Ovary (tissue), 9 donors: Measurements from ENCODE around the gene RNF17. TPM values are rescaled to one million over a fixed set of nuclear protein-coding genes. Genes with fewer than 3 reads are reported as not detected.

Source experiments
- DNase-seq, 5 donors: peaks; one replicate each; pipeline ENCODE4 v3.0.0-alpha.2; 2019 to 2020
- H3K27ac ChIP-seq, 2 donors: fragments of 200-600 bp; one replicate each; pipeline versions ENCODE4 v1.5.1 to v1.8.0; 2019 to 2022
- H3K27me3 ChIP-seq: fragments of 200-600 bp; one replicate; pipeline ENCODE4 v1.8.0; 2022
- H3K36me3 ChIP-seq: fragments of 200-600 bp; sonication (generic); one replicate; pipeline ENCODE4 v1.5.1; 2019
- H3K4me1 ChIP-seq: one replicate; pipeline ENCODE4 v1.8.1; 2013; ENCODE audit warnings: mild to moderate bottlenecking, moderate library complexity; ENCODE audit not compliant: insufficient read depth
- H3K4me3 ChIP-seq: fragments of 200-600 bp; sonication (generic); one replicate; pipeline ENCODE4 v1.5.1; 2017
- H3K9me3 ChIP-seq, 2 donors: fragments of 200-600 bp in 1 of 2; sonication (generic) in 1 of 2; one replicate each; pipeline versions ENCODE4 v1.5.1 to v1.8.1; 2013 to 2019; ENCODE audit warnings: mild to moderate bottlenecking in 1 of 2, moderate library complexity in 1 of 2
- EP300 ChIP-seq: sonication (generic); formaldehyde crosslinking; IDR thresholded peaks from one replicate; pipeline ENCODE4 v1.6.1; 2017; ENCODE audit warnings: antibody characterized with exemption
- POLR2A ChIP-seq: fragments of 450-650 bp; IDR thresholded peaks from one replicate; pipeline ENCODE4 v1.6.1; 2017; ENCODE audit warnings: antibody characterized with exemption, mild to moderate bottlenecking, moderate library complexity
- WGBS, 3 donors: extraction: QIAGEN DNeasy Blood & Tissue Kit in 1 of 3; methylation state at CpG; one replicate each; pipeline versions ENCODE4 v1.1.5 to v1.1.7; 2013 to 2017; 5-methylcytosine and 5-hydroxymethylcytosine counted together
- intact Hi-C, 4 donors: fragments of 100-400 bp; cut with DNase I; formaldehyde crosslinking; loops; one replicate each; pipeline versions ENCODE4 v1.11.0 to v1.15.1; 2022 to 2023
- polyA plus RNA-seq, 2 donors: library from polyadenylated mRNA; stranded (reverse); fragments of 200-250 nt in 1 of 2; fragments of 350-450 nt in 1 of 2; fragmentation: Illumina TruSeq in 1 of 2; extraction: RNeasy Lipid Tissue Mini Kit (QIAGEN cat#74804) in 1 of 2; gene quantifications; one replicate each; pipeline ENCODE4 v1.2.3, GENCODE V29; 2013 to 2014
- total RNA-seq, 7 donors: library from RNA; depleted of rRNA in 2 of 7; stranded (reverse); fragments of >200 nt in 2 of 7; fragmentation: NEBNext Ultra II Directional in 3 of 7; extraction: Animal tissue kit (Norgen Biotek cat#: 25700) in 3 of 7; gene quantifications; one replicate each; pipeline versions ENCODE4 v1.1.0 to v1.2.4, GENCODE V29; 2016 to 2023
- TF ChIP-seq, protein P1 (sequence below), 3 donors: fragments of 450-650 bp in 2 of 3; fragments of 200-600 bp in 1 of 3; IDR thresholded peaks; one replicate each; pipeline versions ENCODE4 v1.5.1 to v1.8.0; 2016 to 2022; ENCODE audit warnings: antibody characterized with exemption in 3 of 3, mild to moderate bottlenecking in 1 of 3
- donor health status: DM: no; HTN: no; CAD: no; lungs with moderate emphysema.
- donor health status: DM: no; HTN: no; CAD: no.
- donor health status: Bipolar disorder and iron deficiency.
- donor health status: DM: yes; HTN: yes; CAD: no.
- donor health status: DM: no; HTN: no; CAD: no.
- donor health status: DM: yes; HTN: yes; CAD: no.

RNF17 gene
- total and polyA plus RNA-seq, 9 donors = 0.28 to 0.71 TPM; not detected in 7

DNA sequence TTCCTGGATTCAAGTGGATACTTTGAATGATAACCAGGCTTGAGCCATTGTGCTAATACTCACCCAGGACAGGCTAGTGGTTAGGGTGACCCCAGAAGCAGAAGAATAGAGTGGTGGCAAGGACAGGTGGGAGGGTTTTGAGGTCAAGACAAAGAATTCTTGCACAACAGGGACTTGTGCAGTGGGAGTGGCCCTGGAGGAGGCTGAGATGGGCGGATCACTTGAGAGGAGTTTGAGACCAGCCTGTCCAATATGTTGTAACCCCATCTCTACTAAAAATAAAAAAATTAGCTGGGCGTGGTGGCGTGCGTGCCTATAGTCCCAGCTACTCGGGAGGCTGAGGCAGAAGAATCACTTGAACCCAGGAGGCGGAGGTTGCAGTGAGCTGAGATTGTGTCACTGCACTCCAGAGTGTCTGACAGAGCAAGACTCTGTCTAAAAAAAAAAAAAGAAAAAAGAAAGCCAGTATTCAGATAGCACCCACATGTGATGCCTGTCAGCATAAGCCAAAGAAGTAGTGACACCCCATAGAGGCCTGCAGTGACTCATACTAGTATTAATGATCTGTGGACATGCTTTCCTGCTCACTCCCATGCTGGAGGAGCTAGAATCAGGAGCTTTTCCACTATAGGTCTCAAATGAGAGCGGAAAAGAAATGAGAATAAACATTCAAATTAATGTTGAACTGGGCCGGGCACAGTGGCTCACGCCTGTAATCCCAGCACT, 78.7 kb downstream of the RNF17 start:
- no peaks in the 10 kb centered on the region for H3K4me1 ChIP-seq
- no peaks in the 10 kb centered on the region for H3K27me3 ChIP-seq
- no peaks in the 10 kb centered on the region for H3K36me3 ChIP-seq
- H3K4me3 ChIP-seq = no peak overlapping the region
- intact Hi-C loops = no loop called here
- TF ChIP-seq POLR2A (no peak), EP300 (no peak)
- TF ChIP-seq, protein P1, sequence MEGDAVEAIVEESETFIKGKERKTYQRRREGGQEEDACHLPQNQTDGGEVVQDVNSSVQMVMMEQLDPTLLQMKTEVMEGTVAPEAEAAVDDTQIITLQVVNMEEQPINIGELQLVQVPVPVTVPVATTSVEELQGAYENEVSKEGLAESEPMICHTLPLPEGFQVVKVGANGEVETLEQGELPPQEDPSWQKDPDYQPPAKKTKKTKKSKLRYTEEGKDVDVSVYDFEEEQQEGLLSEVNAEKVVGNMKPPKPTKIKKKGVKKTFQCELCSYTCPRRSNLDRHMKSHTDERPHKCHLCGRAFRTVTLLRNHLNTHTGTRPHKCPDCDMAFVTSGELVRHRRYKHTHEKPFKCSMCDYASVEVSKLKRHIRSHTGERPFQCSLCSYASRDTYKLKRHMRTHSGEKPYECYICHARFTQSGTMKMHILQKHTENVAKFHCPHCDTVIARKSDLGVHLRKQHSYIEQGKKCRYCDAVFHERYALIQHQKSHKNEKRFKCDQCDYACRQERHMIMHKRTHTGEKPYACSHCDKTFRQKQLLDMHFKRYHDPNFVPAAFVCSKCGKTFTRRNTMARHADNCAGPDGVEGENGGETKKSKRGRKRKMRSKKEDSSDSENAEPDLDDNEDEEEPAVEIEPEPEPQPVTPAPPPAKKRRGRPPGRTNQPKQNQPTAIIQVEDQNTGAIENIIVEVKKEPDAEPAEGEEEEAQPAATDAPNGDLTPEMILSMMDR (IDR thresholded peaks at IDR 0.05) = no peak
- DNase-seq = no peak
- 75 to 87% (median 85%) methylated on average over 9 of the region's 9 CpGs for WGBS, 3 donors
- H3K27ac ChIP-seq = no peak overlapping the region
- H3K9me3 ChIP-seq = no peaks in the 10 kb centered on the region

DNA sequence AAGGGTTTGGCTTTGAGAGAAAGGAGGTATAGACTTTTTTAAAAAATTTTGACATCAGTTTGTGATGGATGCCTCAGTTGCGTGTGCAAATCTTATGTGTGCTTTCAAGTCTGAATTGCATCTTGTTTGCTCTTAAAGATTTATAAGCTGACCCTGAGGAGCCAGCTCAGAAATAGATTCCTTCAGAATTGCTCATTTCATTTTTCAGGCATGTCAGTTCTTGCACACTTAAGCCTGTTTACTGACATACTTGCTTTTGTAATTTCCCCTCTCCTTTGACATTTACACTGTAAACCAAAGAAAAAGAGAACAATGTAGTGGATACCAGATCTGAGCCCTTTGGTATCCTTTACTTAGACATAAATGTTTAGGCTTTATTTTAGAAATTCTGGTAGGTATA, 87.6 kb downstream of the RNF17 start:
- no peak overlapping the region for H3K27ac ChIP-seq
- no peaks in the 10 kb centered on the region for H3K27me3 ChIP-seq
- DNase-seq = no peak
- no peaks in the 10 kb centered on the region for H3K36me3 ChIP-seq
- TF ChIP-seq POLR2A (no peak), EP300 (no peak)
- TF ChIP-seq, protein P1 (IDR thresholded peaks at IDR 0.05) = no peak
- H3K4me1 ChIP-seq = no peaks in the 10 kb centered on the region
- 27 to 47% (median 29%) methylated on average over 1 of the region's 1 CpG for WGBS, 3 donors
- intact Hi-C loops = no loop called here
- no peak overlapping the region for H3K4me3 ChIP-seq
- no peaks in the 10 kb centered on the region for H3K9me3 ChIP-seq

DNA sequence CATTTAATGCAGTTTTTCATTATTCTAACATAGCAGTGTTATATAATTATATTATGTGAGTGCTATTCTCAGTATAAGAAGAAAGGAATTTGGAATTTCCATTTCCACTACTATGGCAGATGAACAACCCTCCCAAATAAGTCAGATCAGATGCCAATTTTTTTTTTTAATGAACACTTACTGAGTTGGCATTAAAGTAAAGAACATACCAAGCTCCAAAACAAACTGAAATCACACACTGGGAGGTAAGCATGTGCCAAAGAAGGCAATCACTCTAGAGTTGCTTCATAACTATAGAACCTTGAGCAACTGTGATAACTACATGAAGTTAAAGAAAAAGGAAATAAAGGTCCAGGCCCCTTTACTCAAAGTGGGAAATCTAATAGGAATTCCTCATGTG, 90.3 kb downstream of the RNF17 start:
- H3K4me1 ChIP-seq = no peaks in the 10 kb centered on the region
- no peaks in the 10 kb centered on the region for H3K9me3 ChIP-seq
- DNase-seq = no peak
- H3K36me3 ChIP-seq = no peaks in the 10 kb centered on the region
- H3K27me3 ChIP-seq = no peaks in the 10 kb centered on the region
- no peak overlapping the region for H3K4me3 ChIP-seq
- no peak for TF ChIP-seq POLR2A
- TF ChIP-seq EP300 = no peak
- TF ChIP-seq, protein P1 (IDR thresholded peaks at IDR 0.05) = no peak
- intact Hi-C loops = no loop called here
- H3K27ac ChIP-seq = no peak overlapping the region

DNA sequence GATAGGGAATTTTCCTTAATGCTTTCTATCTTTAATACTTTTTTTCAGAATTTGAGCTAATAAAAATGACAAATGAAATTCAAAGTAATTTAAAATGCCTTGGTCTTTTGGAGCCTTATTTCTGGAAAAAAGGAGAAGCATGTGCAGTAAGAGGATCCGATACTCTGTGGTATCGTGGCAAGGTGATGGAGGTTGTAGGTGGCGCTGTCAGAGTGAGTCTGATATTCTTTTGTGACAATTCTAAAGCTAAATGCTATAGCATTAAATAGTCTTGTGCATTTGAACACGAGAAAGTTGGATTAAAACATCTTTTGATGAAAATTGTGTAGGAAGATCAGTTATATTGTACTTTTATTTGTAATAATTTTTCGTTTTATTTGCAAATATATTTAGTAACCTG, 95.0 kb downstream of the RNF17 start:
- no peak for DNase-seq
- WGBS, 3 donors = 81 to 82% (median 82%) methylated on average over 5 of the region's 5 CpGs
- Histone ChIP-seq H3K4me3 (no peak overlapping the region), H3K4me1 (no peaks in the 10 kb centered on the region), H3K27ac (no peak overlapping the region), H3K9me3 (no peaks in the 10 kb centered on the region), H3K27me3 (no peaks in the 10 kb centered on the region), H3K36me3 (no peaks in the 10 kb centered on the region)
- TF ChIP-seq, protein P1 (IDR thresholded peaks at IDR 0.05) = no peak
- no peak for TF ChIP-seq POLR2A
- no peak for TF ChIP-seq EP300
- intact Hi-C loops = no loop called here
